Renal pelvis (tissue), 12 donors: ENCODE measurements around the gene DHX57. TPM values are rescaled to one million over a fixed set of nuclear protein-coding genes. Genes with fewer than 3 reads are reported as not detected.

Experiments
- DNase-seq: peaks from one replicate; pipeline ENCODE4 v3.0.0-alpha.2; 2013
- long read RNA-seq, 16 experiments: transcript quantifications; one replicate each; lab custom pipeline, GENCODE V29; 2026
- polyA plus RNA-seq, 3 donors: library from polyadenylated mRNA; unstranded; fragments of 120-200 nt; gene quantifications; one replicate each; pipeline ENCODE4 v1.2.1, GENCODE V29; 2013; ENCODE audit not compliant: insufficient read length in 3 of 3

DHX57 gene, protein sequence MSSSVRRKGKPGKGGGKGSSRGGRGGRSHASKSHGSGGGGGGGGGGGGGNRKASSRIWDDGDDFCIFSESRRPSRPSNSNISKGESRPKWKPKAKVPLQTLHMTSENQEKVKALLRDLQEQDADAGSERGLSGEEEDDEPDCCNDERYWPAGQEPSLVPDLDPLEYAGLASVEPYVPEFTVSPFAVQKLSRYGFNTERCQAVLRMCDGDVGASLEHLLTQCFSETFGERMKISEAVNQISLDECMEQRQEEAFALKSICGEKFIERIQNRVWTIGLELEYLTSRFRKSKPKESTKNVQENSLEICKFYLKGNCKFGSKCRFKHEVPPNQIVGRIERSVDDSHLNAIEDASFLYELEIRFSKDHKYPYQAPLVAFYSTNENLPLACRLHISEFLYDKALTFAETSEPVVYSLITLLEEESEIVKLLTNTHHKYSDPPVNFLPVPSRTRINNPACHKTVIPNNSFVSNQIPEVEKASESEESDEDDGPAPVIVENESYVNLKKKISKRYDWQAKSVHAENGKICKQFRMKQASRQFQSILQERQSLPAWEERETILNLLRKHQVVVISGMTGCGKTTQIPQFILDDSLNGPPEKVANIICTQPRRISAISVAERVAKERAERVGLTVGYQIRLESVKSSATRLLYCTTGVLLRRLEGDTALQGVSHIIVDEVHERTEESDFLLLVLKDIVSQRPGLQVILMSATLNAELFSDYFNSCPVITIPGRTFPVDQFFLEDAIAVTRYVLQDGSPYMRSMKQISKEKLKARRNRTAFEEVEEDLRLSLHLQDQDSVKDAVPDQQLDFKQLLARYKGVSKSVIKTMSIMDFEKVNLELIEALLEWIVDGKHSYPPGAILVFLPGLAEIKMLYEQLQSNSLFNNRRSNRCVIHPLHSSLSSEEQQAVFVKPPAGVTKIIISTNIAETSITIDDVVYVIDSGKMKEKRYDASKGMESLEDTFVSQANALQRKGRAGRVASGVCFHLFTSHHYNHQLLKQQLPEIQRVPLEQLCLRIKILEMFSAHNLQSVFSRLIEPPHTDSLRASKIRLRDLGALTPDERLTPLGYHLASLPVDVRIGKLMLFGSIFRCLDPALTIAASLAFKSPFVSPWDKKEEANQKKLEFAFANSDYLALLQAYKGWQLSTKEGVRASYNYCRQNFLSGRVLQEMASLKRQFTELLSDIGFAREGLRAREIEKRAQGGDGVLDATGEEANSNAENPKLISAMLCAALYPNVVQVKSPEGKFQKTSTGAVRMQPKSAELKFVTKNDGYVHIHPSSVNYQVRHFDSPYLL (N-terminal part only)
- polyA plus RNA-seq, result 10 to 100 TPM; 34.8 to 54.7 (median 46.8) TPM
- long read RNA-seq, donor 1, result 0 reads
- long read RNA-seq, donor 2, full-length matches to known transcripts, result 2 of 2 reads
- long read RNA-seq, donor 2, partial matches to known transcripts, result 0 of 2 reads
- long read RNA-seq, donor 2, other reads (novel, unspliced or antisense), result 0 of 2 reads
- long read RNA-seq, donor 3, result 0 reads
- long read RNA-seq, donor 4, full-length matches to known transcripts, result 2 of 2 reads
- long read RNA-seq, donor 4, partial matches to known transcripts, result 0 of 2 reads
- long read RNA-seq, donor 4, other reads (novel, unspliced or antisense), result 0 of 2 reads
- long read RNA-seq, donor 5, partial matches to known transcripts, result 0 of 2 reads
- long read RNA-seq, donor 5, other reads (novel, unspliced or antisense), result 0 of 2 reads
- long read RNA-seq, donor 6, partial matches to known transcripts, result 0 of 2 reads
- long read RNA-seq, donor 6, other reads (novel, unspliced or antisense), result 0 of 2 reads
- long read RNA-seq, donor 7, full-length matches to known transcripts, result 4 of 4 reads
- long read RNA-seq, donor 7, partial matches to known transcripts, result 0 of 4 reads
- long read RNA-seq, donor 7, other reads (novel, unspliced or antisense), result 0 of 4 reads
- long read RNA-seq, donor 8, full-length matches to known transcripts, result 2 of 2 reads
- long read RNA-seq, donor 8, partial matches to known transcripts, result 0 of 2 reads
- long read RNA-seq, donor 8, other reads (novel, unspliced or antisense), result 0 of 2 reads
- long read RNA-seq, donor 9, full-length matches to known transcripts, result 5 of 5 reads
- long read RNA-seq, donor 9, partial matches to known transcripts, result 0 of 5 reads
- long read RNA-seq, donor 9, other reads (novel, unspliced or antisense), result 0 of 5 reads
- long read RNA-seq, donor 10, full-length matches to known transcripts, result 1 of 1 reads
- long read RNA-seq, donor 10, partial matches to known transcripts, result 0 of 1 reads
- long read RNA-seq, donor 10, other reads (novel, unspliced or antisense), result 0 of 1 reads
- long read RNA-seq, donor 11, full-length matches to known transcripts, result 3 of 36 reads
- long read RNA-seq, donor 11, partial matches to known transcripts, result 33 of 36 reads
- long read RNA-seq, donor 11, other reads (novel, unspliced or antisense), result 0 of 36 reads
- long read RNA-seq, donor 12, full-length matches to known transcripts, result 3 of 3 reads
- long read RNA-seq, donor 12, partial matches to known transcripts, result 0 of 3 reads
- long read RNA-seq, donor 12, other reads (novel, unspliced or antisense), result 0 of 3 reads
- long read RNA-seq, donor 13, full-length matches to known transcripts, result 1 of 10 reads
- long read RNA-seq, donor 13, partial matches to known transcripts, result 9 of 10 reads
- long read RNA-seq, donor 13, other reads (novel, unspliced or antisense), result 0 of 10 reads
- long read RNA-seq, donor 14, result 0 reads
- long read RNA-seq, donor 15, full-length matches to known transcripts, result 1 of 1 reads
- long read RNA-seq, donor 15, partial matches to known transcripts, result 0 of 1 reads
- long read RNA-seq, donor 15, other reads (novel, unspliced or antisense), result 0 of 1 reads
- long read RNA-seq, donor 16, full-length matches to known transcripts, result 5 of 5 reads
- long read RNA-seq, donor 16, partial matches to known transcripts, result 0 of 5 reads
- long read RNA-seq, donor 16, other reads (novel, unspliced or antisense), result 0 of 5 reads

DNA sequence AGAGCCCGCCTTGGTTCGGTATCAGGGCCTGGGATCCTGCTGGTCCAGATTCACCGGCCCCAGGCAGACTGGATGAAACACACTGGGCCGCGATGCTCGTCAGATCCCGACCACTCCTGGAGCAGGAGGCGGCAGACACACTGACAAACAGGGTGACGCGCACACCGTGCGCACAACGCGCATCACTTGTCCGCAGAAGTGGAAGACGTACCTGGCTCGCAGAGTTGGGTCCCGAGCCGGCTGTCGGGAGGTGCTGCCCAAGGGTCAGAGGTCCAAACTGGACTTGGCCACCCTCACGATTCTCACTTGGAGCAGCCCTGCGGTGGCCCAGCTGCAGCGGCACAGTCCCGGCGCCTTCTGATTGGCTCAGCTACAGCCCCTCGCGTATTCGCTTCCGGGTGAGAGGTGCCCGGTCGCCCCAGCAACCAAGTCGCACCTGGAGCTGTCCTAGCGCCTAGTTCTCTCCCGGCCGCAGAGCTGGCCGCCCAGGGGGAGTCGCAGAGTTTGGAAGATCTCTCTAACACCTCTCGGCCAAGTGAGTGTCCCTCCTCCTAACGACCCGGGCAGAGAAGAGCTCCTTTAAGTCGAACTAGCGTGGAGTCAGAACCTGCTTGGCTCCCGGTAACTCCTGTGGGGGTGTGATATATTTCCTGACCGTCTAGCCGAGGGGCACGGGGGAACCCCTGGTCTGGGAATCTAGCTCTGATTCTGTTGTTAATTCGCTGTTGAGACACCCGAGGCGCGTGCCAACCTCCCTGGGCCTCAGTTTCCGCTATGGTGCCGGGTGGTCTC is at the start of gene DHX57, which contains the start of gene MORN2:
Gene DHX57, minus strand, starts transcription at position 359 of the 792 bp plus-strand sequence. CDS start 7,529 bp downstream, outside the sequence.
Gene MORN2, plus strand, starts transcription at position 401 of the 792 bp plus-strand sequence.
- peak; percentile 90 for DNase-seq

DNA sequence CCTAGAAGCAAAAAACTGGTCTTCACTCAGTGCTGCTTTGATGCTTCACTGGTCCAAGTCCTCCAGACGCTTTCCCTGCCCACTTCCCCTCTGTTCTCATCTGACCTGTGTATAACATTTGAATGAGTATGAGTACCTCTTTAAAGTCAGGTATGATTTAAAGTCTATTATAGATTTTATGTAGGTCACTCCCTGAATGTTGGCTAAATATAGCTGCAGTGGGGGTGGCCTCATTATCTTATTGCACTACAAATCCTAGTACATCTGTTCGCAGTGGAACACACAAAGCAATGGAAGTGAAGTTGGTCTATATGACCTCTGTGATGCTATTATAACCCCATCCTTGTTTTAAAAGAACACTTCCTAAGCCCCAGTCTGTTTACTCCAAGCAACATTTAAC is 47.2 kb upstream of the DHX57 start:
- DNase-seq, result no peak

DNA sequence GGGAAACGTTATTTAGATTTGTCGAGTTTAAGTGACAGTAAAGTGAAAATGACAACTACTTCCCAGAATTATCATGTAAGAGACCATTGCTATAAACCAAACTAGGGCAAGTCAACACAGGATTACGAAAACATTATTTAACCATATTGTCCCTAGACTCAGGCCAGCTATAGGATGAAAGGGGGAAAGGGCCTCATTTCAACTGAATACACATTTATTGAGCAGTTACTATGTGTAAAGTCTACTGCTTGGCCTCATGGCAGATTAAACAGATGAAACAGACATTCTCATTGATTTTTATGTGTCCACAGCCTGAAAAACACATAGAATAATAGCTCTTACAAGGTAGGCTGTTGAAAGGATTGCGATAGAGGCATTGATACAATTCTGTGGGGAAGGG is 46.7 kb upstream of the DHX57 start:
- no peak for DNase-seq

DNA sequence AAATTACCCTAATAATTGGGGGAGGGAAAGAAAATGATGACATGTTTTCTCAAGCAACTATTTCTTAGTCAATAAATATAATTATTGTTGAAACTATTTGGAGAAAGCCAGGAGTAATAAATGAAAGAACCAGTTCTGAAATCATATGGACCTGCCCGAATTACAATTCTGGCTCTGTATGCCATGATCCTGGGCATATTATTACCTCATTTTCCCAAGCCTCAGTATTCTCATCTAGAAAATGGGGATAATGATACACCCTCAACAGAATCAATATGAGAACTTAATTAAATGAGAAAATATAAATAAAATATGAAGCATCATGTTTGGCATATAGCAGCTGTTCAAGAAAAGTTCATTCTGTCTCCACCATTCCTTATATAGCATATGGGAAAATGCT is 36.9 kb upstream of the DHX57 start:
- DNase-seq, result no peak

DNA sequence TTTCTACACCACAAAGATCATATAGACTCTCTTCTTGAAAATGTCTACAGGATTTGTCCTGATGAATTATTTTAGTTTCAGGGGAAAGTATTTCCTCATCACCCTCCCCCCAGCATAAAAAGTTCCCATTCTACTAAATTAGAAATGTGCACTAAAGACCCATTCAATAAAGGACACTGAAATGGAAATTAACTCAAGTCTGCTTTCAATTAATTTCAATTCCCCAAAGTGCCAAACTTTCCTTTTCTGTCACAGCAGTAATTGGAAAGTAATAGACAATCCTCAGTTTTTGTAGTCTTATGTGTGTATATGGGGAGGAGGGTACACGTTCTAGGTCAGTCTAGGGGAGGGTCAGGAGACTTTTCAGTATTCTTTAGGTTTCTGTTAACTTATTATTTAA is 35.5 kb upstream of the DHX57 start:
- DNase-seq, result no peak

DNA sequence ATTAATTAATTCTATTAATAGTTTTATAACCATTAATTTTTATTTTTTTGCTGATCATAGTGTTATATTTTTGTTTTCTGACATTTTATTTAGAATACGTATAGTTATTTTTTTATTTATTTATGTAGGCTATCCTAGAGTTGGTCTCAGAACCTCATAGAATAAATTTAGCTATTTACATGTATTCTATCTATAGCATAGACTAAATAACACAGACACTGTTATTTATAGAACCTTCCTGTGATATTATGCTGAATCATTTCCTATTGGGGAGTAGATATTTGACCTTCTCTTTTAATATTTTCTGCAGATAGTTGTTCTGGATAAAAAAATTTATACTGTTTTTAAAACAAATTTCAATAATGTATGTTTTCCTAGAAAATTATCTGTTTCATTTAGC is 34.1 kb upstream of the DHX57 start:
- DNase-seq, result no peak

DNA sequence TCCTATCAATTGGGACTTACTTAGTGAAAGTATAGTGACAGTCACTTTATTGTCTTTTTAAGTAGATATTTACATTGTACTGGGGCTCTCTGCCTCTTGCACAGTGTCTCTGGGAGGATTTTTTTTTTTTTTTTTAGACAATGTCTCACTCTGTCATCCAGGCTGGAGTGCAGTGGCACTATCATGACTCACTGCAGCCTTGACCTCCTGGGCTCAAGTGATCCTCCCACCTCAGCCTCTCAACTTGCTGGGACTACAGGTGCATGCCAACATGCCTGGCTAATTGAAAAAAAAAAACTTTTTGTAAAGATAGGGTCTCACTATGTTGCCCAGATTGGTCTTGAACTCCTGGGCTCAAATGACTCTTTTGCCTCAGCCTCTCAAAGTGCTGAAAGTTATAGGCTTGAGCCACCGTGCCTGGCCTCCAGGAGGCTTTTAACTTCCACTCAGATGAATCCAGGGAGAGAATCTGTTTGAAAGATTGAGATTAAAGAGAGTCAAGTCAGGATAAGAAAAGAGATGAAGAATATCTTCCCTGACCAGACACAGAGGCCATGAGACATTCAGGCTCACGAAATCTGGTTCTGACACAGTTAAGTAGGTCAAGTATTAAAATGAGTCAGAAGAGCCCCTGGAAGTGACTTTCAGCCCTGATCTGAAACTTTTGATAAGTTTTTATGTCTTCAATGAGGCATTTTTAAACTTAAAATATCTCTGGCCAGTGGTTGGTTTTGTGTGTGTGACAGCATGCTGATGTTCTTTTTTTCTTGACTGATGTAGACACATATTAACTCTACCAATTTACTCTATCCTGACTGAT is 32.2 kb upstream of the DHX57 start:
- DNase-seq, result no peak

DNA sequence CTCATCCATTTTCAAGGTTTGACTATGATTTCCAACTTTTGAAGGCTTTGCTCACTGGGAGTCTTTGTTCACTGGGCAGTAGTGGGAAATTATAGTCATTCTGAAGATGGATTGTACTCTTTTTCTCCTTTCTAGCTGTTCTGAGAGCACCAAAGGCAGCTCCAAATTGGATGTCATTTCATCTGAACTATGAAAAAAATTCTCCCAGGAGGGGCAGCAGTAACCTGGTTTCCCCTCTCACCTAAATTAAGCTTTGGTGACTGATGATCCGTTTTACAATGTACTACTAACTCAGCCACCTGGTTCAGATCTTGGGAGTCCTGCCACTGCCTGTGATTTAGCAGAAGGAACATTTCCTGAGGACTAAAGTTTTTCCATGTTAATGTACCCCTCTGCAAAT is 31.5 kb upstream of the DHX57 start:
- peak; percentile 4 for DNase-seq

DNA sequence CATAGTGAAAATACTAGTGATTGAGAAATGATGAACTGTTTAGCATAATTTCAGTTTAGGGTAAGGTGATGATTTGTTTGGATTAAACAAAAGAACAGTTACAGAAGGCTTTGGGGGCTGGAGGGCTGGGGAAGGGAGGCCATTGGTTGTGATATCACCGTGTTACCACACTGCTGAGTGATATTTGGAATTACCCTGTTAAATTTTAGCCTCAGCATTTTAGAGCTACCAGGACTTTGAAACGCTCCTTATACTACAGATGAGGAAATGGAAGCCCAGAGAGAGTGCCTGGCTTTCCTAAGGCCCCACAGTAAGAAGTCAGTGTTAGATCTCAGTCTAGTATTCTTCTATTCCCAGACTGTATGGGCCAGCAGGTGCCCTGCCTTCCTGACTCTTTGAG is 29.5 kb upstream of the DHX57 start:
- no peak for DNase-seq

DNA sequence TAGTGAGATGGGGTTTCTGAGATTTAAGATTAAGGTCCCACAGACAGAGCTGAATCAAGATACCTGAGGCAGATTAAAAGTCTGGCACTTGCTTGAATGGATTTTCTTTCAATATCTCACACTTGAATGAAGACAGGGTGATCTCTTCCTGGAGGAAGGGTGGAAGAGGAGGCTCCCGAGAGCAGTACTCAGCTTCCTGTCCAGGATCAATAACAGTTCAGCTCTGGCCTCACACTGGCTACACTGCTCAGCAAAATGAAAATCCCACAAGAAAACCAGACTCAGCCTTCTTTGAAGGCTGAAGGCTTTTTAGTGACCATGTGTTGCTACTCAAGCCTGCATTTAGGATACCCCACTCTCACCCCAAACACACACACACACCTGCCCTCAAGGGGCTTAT is 25.0 kb upstream of the DHX57 start:
- no peak for DNase-seq

DNA sequence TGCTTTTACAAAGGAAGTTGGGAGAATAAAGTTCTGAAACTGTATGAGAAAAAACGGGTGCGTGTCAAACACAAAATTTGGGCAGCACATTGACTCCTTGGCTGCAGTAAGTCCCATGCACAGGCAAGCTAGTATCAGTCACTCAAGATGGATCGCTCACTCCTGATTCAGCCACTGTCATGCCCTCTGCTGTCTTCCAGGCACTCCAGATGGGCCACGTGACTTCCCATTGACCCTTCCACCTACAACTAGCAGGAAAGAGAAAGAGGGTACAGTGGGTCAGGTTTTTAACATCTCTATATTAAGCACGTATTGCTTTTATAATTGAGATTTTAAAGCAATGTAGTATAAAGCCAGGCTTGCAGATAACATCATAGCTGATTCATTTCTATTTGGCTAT is 22.5 kb upstream of the DHX57 start:
- no peak for DNase-seq

DNA sequence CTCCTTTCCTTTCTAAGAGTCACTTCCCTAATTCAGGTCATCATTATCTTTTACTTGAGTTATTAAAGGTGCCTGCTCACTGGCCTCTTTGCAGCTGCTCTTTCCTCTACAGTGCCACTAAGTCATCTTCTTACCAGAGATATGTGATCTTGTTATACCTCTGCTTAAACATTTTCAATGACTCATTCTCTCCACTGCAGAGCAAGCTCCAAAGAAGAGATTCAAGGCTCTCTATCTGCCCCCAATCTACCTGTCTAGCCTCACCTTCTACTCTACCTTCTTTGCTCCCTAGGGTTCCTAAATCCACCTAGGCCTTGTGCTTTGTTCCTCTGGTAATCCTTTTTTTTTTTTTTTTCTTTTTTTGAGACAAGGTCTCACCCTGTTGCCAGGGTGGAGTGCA is 17.1 kb upstream of the DHX57 start:
- DNase-seq, result no peak

DNA sequence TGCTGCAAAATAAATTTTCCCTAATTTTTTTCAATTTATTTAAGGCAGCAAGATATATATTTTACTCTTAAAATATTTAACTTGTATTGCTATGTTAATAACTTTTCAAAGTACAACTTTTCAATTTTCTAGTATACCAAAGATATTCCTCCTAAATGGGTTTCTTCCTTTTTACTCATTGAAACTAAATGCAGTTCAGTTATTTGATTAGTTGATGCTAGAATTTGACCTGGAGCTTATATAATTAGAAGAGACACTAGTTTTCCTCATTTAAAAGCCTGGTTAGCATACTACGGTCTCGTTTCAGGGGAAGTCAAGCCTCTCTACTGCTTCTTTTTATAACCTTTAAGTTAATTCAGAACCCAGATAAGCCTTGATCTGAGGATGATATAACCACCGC is 13.8 kb upstream of the DHX57 start, which contains the start of gene ARHGEF33:
Gene ARHGEF33, plus strand, starts transcription at position 301 of the 400 bp plus-strand sequence. CDS start 29,573 bp downstream, outside the sequence.
- no peak for DNase-seq

DNA sequence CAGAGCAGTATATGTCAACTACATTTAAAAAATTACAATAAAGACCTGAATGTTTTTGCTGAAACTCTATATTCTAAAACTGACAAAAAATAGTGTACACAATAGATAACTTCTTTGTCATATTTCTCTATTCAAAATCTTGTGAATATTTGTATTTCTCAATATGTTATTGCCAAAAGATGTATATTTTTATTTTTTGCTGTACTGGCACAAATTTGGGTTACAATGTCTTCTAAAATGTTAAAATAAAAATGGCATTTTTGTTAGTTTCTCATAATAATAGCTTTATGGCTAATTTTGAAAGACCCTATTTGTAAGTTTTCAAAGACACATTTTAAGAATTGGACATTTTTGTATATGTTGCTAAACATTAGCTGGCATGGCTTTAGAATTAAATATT is 13.3 kb upstream of the DHX57 start:
- DNase-seq, result no peak

DNA sequence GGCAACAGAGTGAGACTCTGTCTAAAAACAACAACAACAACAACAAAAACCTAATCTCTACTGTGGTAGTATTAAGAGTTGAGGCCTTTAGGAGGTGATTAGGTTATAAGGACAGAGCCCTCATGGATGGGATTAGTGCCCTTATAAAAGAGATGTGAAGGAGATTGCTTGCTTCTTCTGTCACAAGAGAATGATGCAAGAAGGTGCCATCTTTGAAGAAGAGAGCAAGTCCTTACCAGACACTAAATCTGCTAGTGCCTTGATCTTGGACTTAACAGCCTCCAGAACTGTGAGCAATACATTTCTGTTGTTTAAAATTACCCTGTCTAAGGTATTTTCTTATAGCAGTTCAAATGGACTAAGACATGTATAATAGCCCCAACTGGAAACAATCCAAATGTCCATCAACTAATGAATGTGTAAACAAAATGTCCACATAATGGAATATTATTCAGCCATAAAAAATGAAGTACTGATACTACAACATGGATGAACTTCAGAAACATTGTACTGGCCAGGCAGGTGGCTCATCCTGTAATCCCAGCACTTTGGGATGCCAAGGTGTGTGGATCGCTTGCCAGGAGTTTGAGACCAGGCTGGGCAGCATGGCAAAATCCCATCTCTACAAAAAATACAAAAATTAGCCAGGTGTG is 12.3 kb upstream of the DHX57 start:
- no peak for DNase-seq

DNA sequence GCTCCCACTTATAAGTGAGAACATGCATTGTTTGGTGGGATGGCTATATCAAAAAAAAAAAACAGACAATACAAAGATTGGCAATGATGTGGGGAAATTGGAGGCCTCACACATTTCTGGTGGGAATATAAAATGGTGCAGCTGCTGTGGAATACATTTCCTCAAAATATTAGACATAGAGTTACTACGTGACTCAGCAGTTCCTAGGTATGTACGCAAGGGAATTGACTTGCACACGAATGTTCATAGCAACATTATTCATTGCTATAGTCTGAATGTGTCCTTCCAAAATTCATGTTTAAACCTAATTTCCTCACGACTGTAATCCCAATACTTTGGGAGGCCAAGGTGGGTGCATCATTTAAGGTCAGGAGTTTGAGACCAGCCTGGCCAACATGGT is 11.6 kb upstream of the DHX57 start:
- no peak for DNase-seq
